GM12878 (cell line): ENCODE data around the gene METAP2. TPM values are rescaled to one million over a fixed set of nuclear protein-coding genes. Genes with fewer than 3 reads are reported as not detected.

ENCODE experiments used
- ATAC-seq: fragments of 200-7000 bp; cut with Tn5 transposase; 3 replicates; pipeline ENCODE4 v1.9.1; 2020; ENCODE audit warnings: mild to moderate bottlenecking, moderate library complexity
- BruUV-seq: library from RNA; stranded (reverse); fragments of 400-500 nt; replicated peaks from 2 replicates; lab custom pipeline; 2021; lab: Mats Ljungman, UMichigan
- CTCF ChIA-PET: fragments of 300-600 bp; sonication (Branson Sonifier 250); formaldehyde crosslinking; extraction: SDS; loops from one replicate; lab custom pipeline; 2021; ENCODE audit warnings: inconsistent platforms; lab: Yijun Ruan, JAX
- POLR2A ChIA-PET: fragments of 350-600 bp; formaldehyde crosslinking; extraction: SDS; loops from one replicate; lab custom pipeline; 2021; ENCODE audit warnings: inconsistent platforms; lab: Charles Lee
- RAD21 ChIA-PET: fragments of 300-600 bp; sonication (Branson Sonifier 250); formaldehyde crosslinking; loops from one replicate; lab custom pipeline; 2023; ENCODE audit warnings: antibody characterized with exemption; ENCODE audit not compliant: unreplicated experiment; lab: Charles Lee
- SMC1A ChIA-PET: fragments of 300-600 bp; sonication (Branson Sonifier 250); formaldehyde crosslinking; loops from one replicate; lab custom pipeline; 2023; ENCODE audit not compliant: unreplicated experiment, uncharacterized antibody; lab: Charles Lee
- DNase-seq: peaks from one replicate; pipeline ENCODE4 v3.0.0-alpha.2; 2011; ENCODE audit warnings: low read depth, low spot score
- FAIRE-seq: peaks from 3 replicates; lab custom pipeline; 2011; peaks lifted over from hg19 to GRCh38; lab: Jason Lieb, UNC
- H2AFZ ChIP-seq: 2 replicates; pipeline ENCODE4 v1.6.0; 2011; ENCODE audit warnings: low read depth, low read length, control low read depth; ENCODE audit not compliant: control insufficient read depth
- H3K27ac ChIP-seq: 2 replicates; pipeline ENCODE4 v1.5.1; 2011; ENCODE audit warnings: control low read depth; ENCODE audit not compliant: control insufficient read depth, insufficient read depth
- H3K27me3 ChIP-seq, 2 experiments: replicated peaks in 1 of 2; 2 replicates each; pipeline versions ENCODE4 v1.6.0 to v1.6.1; 2011; ENCODE audit warnings: low read length in 1 of 2; ENCODE audit not compliant: control insufficient read depth in 2 of 2, insufficient read depth in 2 of 2
- H3K36me3 ChIP-seq, 2 experiments: 2 replicates each; pipeline ENCODE4 v1.5.1; 2011; ENCODE audit warnings: low read length in 1 of 2; ENCODE audit not compliant: control insufficient read depth in 2 of 2, insufficient read depth in 2 of 2
- H3K4me1 ChIP-seq: 2 replicates; pipeline ENCODE4 v1.6.1; 2011; ENCODE audit warnings: mild to moderate bottlenecking, low read length, moderate library complexity, mixed read lengths; ENCODE audit not compliant: control insufficient read depth, insufficient read depth
- H3K4me2 ChIP-seq: 2 replicates; pipeline ENCODE4 v1.6.0; 2011; ENCODE audit warnings: control low read depth; ENCODE audit not compliant: control insufficient read depth, insufficient read depth
- H3K4me3 ChIP-seq: fragments of 200-600 bp; sonication (generic); 2 replicates; pipeline ENCODE4 v1.5.1; 2016
- H3K79me2 ChIP-seq: 2 replicates; pipeline ENCODE4 v1.6.0; 2011; ENCODE audit warnings: low read length; ENCODE audit not compliant: control insufficient read depth, insufficient read depth
- H3K9ac ChIP-seq: 2 replicates; pipeline ENCODE4 v1.8.0; 2011; ENCODE audit warnings: low read length, control low read depth, mixed read lengths; ENCODE audit not compliant: control insufficient read depth, insufficient read depth
- H3K9me3 ChIP-seq: replicated peaks from 3 replicates; pipeline ENCODE4 v1.5.1; 2011; ENCODE audit warnings: mild to moderate bottlenecking, low read length; ENCODE audit not compliant: control insufficient read depth, insufficient read depth
- H4K20me1 ChIP-seq: 2 replicates; pipeline ENCODE4 v1.6.0; 2011; ENCODE audit not compliant: control insufficient read depth, insufficient read depth
- BCL11A ChIP-seq: IDR thresholded peaks from 2 replicates; pipeline ENCODE4 v1.6.1; 2011; ENCODE audit warnings: low read depth, low read length
- CHD2 ChIP-seq: IDR thresholded peaks from 2 replicates; pipeline ENCODE4 v1.6.1; 2011; ENCODE audit warnings: low read depth, low read length, improper control_type of control experiment, borderline replicate concordance
- EGR1 ChIP-seq, 2 experiments: IDR thresholded peaks; 1 replicate in 1 of 2; 2 replicates in 1 of 2; pipeline ENCODE4 v1.6.1; 2011 to 2012; ENCODE audit warnings: low read depth in 2 of 2, low read length in 2 of 2, borderline replicate concordance in 1 of 2, mild to moderate bottlenecking in 1 of 2, moderate library complexity in 1 of 2
- FOXK2 ChIP-seq: fragments of 450-650 bp; IDR thresholded peaks from 2 replicates; pipeline ENCODE4 v1.6.1; 2017; ENCODE audit warnings: mild to moderate bottlenecking, moderate library complexity
- KAT2A ChIP-seq: conservative IDR thresholded peaks from 2 replicates; pipeline ENCODE4 v1.6.1; 2011; ENCODE audit warnings: low read depth, low read length; ENCODE audit not compliant: control insufficient read depth
- MTA2 ChIP-seq: fragments of 450-650 bp; IDR thresholded peaks from 2 replicates; pipeline ENCODE4 v1.6.1; 2016; ENCODE audit warnings: low read depth, mild to moderate bottlenecking, moderate library complexity
- RBBP5 ChIP-seq: fragments of 200-600 bp; sonication (generic); conservative IDR thresholded peaks from 2 replicates; pipeline ENCODE4 v1.6.1; 2016
- RELA ChIP-seq: fragments of 450-650 bp; IDR thresholded peaks from 2 replicates; pipeline ENCODE4 v1.8.0; 2014; ENCODE audit warnings: borderline replicate concordance; ENCODE audit not compliant: partially characterized antibody
- SIX5 ChIP-seq: IDR thresholded peaks from 2 replicates; pipeline ENCODE4 v1.6.1; 2011; ENCODE audit warnings: mild to moderate bottlenecking, low read depth, low read length, moderate library complexity; ENCODE audit not compliant: severe bottlenecking
- SMAD1 ChIP-seq: fragments of 450-650 bp; IDR thresholded peaks from 2 replicates; pipeline ENCODE4 v1.6.1; 2018; ENCODE audit warnings: mild to moderate bottlenecking, low read depth; ENCODE audit not compliant: partially characterized antibody
- SPI1 ChIP-seq: IDR thresholded peaks from 2 replicates; pipeline ENCODE4 v1.6.1; 2011; ENCODE audit warnings: low read depth, mild to moderate bottlenecking, low read length, moderate library complexity, borderline replicate concordance; ENCODE audit not compliant: insufficient read depth
- STAT1 ChIP-seq: fragments of 450-650 bp; conservative IDR thresholded peaks from 2 replicates; pipeline ENCODE4 v1.6.1; 2014; ENCODE audit warnings: antibody characterized with exemption, mild to moderate bottlenecking
- TARDBP ChIP-seq: IDR thresholded peaks from 2 replicates; pipeline ENCODE4 v1.6.1; 2016; ENCODE audit warnings: borderline replicate concordance
- TCF3 ChIP-seq: IDR thresholded peaks from 2 replicates; pipeline ENCODE4 v1.6.1; 2012; ENCODE audit warnings: low read depth, mild to moderate bottlenecking, low read length, borderline replicate concordance; ENCODE audit not compliant: insufficient read depth
- ZBED1 ChIP-seq: IDR thresholded peaks from 2 replicates; pipeline ENCODE4 v1.6.1; 2016; ENCODE audit warnings: borderline replicate concordance
- WGBS: methylation state at CpG from one replicate; pipeline ENCODE4 v1.1.6; 2016; ENCODE audit warnings: low lambda C conversion rate; ENCODE audit not compliant: insufficient replicate concordance, insufficient coverage; ENCODE audit errors: missing lambda C conversion rate; 5-methylcytosine and 5-hydroxymethylcytosine counted together
- in situ Hi-C: fragments of 300-500 bp; cut with MboI; formaldehyde crosslinking; loops from 9 replicates; pipeline ENCODE4 v1.14.3; 2018; ENCODE audit warnings: mixed read lengths
- intact Hi-C: fragments of 100-400 bp; cut with micrococcal nuclease; formaldehyde crosslinking; loops from one replicate; pipeline ENCODE4 v1.14.2; 2022; ENCODE audit not compliant: unreplicated experiment
- polyA plus RNA-seq, 11 experiments: library from polyadenylated mRNA; depleted of rRNA in 4 of 11; unstranded in 6 of 11; stranded (reverse) in 5 of 11; fragments of >200 nt; fragmentation: Nextera tagmentation in 4 of 11; fragmentation: Illumina TruSeq in 1 of 11; extraction: Ambion mirVana in 4 of 11; extraction: Trizol in 1 of 11; gene quantifications; 1 replicate in 1 of 11; 2 replicates in 10 of 11; pipeline versions ENCODE4 v1.2.1 to v1.2.3, GENCODE V29; 2011 to 2016; ENCODE audit warnings: inconsistent platforms in 2 of 11, missing spikeins in 2 of 11, low read depth in 1 of 11
- total RNA-seq, 4 experiments: library from RNA; depleted of rRNA in 3 of 4; stranded (reverse); fragments of >200 nt in 3 of 4; fragmentation: Illumina TruSeq in 1 of 4; extraction: Trizol in 1 of 4; gene quantifications; 2 replicates each; pipeline versions ENCODE4 v1.2.1 to v1.2.3, GENCODE V29; 2013 to 2021
- TF ChIP-seq, protein P1 (sequence below): fragments of 450-650 bp; IDR thresholded peaks from 2 replicates; pipeline ENCODE4 v1.6.1; 2017; ENCODE audit warnings: mild to moderate bottlenecking, moderate library complexity
- TF ChIP-seq, protein P2 (sequence below): fragments of 450-650 bp; IDR thresholded peaks from 2 replicates; pipeline ENCODE4 v1.6.1; 2016; ENCODE audit warnings: mild to moderate bottlenecking

Gene METAP2
- total and polyA plus RNA-seq, 10 of the 15 experiments (the other 5 are each of a cell fraction or from before 2014, with no cell fraction given), result 50.7 to 132 (median 73.9) TPM

DNA sequence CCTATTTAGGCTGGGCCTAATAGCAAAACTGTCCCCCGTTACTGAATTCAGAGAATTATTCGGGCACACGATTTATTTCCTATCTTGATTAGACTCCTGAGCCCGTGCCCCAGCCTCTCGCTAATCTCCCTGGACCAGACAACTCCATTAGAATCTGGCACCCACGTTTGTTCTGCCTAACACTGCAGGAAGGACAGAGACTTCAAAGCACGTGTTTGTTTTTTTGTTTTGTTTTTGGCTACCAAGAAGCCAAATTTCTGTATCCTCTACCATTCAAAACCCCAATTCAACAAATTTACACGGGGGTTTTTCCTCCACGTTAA is 72.5 kb downstream of the METAP2 start (continued):
- TF ChIP-seq, protein P1, sequence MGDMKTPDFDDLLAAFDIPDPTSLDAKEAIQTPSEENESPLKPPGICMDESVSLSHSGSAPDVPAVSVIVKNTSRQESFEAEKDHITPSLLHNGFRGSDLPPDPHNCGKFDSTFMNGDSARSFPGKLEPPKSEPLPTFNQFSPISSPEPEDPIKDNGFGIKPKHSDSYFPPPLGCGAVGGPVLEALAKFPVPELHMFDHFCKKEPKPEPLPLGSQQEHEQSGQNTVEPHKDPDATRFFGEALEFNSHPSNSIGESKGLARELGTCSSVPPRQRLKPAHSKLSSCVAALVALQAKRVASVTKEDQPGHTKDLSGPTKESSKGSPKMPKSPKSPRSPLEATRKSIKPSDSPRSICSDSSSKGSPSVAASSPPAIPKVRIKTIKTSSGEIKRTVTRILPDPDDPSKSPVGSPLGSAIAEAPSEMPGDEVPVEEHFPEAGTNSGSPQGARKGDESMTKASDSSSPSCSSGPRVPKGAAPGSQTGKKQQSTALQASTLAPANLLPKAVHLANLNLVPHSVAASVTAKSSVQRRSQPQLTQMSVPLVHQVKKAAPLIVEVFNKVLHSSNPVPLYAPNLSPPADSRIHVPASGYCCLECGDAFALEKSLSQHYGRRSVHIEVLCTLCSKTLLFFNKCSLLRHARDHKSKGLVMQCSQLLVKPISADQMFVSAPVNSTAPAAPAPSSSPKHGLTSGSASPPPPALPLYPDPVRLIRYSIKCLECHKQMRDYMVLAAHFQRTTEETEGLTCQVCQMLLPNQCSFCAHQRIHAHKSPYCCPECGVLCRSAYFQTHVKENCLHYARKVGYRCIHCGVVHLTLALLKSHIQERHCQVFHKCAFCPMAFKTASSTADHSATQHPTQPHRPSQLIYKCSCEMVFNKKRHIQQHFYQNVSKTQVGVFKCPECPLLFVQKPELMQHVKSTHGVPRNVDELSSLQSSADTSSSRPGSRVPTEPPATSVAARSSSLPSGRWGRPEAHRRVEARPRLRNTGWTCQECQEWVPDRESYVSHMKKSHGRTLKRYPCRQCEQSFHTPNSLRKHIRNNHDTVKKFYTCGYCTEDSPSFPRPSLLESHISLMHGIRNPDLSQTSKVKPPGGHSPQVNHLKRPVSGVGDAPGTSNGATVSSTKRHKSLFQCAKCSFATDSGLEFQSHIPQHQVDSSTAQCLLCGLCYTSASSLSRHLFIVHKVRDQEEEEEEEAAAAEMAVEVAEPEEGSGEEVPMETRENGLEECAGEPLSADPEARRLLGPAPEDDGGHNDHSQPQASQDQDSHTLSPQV, result no peak
- TF ChIP-seq FOXK2, result no peak
- TF ChIP-seq STAT1, result no peak
- no peak for TF ChIP-seq KAT2A
- TF ChIP-seq MTA2, result no peak
- no peak for TF ChIP-seq TARDBP
- TF ChIP-seq CHD2, result no peak
- TF ChIP-seq SIX5, result no peak
- no peak for TF ChIP-seq EGR1 (IDR thresholded peaks at IDR 0.05; ENCODE audit: borderline replicate concordance in 1 of 2, low read depth in 2 of 2, low read length in 2 of 2)

DNA sequence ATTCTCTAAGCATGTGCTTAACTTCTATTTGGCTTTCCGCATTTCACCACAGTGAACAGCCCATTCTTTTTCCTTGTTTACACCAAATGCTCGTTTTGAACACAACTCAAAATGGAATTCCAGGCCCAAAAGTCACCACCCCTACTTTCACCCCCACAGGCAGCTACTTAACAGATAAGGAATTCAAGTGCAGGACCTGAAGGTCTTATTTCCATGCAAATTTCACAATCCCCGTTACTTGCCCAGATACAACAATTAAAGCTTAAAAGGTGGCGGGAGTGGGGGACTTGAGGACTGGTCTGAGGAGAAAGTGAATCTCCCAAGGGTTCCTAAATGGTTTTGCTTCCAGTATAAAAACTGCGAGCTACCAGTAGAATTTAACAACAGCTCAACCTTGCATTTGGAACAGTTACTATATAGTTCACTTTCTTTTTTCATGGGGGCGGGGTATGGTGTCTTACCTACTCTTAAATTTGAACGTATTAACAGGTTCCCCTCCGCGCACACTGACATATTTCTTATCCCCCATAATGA is 73.6 kb downstream of the METAP2 start:
- Histone ChIP-seq H3K4me1 (no peaks in the 10 kb centered on the region), H4K20me1 (no peaks in the 10 kb centered on the region), H3K9me3 (peaks cover 6% of the 10 kb centered on the region), H3K4me2 (peak overlapping the region; percentile 66; the same call in 1 of the 2 replicates), H3K4me3 (no peak overlapping the region), H3K79me2 (no peaks in the 10 kb centered on the region), H2AFZ (no peak overlapping the region), H3K27ac (no peak overlapping the region), H3K36me3 (no peaks in the 10 kb centered on the region), H3K9ac (no peak overlapping the region), H3K27me3 (peaks cover 5 to 17% of the 10 kb centered on the region in 2 experiments)
- ATAC-seq, result no peak
- no peak for DNase-seq
- ChIA-PET RAD21 (no interaction called here), CTCF (no interaction called here), SMC1A (no interaction called here), POLR2A (no interaction called here)
- no peak for FAIRE-seq
- BruUV-seq, result no TSS peak
- in situ Hi-C loops (no loop called here), intact Hi-C loops (no loop called here)
- WGBS, result 44% methylated on average over 9 of the region's 9 CpGs
- no peak for TF ChIP-seq SMAD1
- TF ChIP-seq BCL11A, result no peak
- TF ChIP-seq, protein P2, sequence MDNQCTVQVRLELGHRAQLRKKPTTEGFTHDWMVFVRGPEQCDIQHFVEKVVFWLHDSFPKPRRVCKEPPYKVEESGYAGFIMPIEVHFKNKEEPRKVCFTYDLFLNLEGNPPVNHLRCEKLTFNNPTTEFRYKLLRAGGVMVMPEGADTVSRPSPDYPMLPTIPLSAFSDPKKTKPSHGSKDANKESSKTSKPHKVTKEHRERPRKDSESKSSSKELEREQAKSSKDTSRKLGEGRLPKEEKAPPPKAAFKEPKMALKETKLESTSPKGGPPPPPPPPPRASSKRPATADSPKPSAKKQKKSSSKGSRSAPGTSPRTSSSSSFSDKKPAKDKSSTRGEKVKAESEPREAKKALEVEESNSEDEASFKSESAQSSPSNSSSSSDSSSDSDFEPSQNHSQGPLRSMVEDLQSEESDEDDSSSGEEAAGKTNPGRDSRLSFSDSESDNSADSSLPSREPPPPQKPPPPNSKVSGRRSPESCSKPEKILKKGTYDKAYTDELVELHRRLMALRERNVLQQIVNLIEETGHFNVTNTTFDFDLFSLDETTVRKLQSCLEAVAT, result no peak
- no peak for TF ChIP-seq RELA
- TF ChIP-seq SPI1, result no peak
- no peak for TF ChIP-seq TCF3
- TF ChIP-seq ZBED1, result no peak
- no peak for TF ChIP-seq RBBP5
